IMR-90 (cell line): ENCODE measurements around the gene YIPF1. TPM values are rescaled to one million over a fixed set of nuclear protein-coding genes. Genes with fewer than 3 reads are reported as not detected.

Experiments used
- ATAC-seq: fragments of 200-7000 bp; cut with Tn5 transposase; 2 replicates; pipeline ENCODE4 v1.9.1; 2020; ENCODE audit warnings: low read depth, mild to moderate bottlenecking, moderate library complexity
- BruUV-seq: library from RNA; stranded (reverse); fragments of 400-500 nt; replicated peaks from 2 replicates; lab custom pipeline; 2021; lab: Mats Ljungman, UMichigan
- CTCF ChIA-PET: fragments of 300-600 bp; formaldehyde crosslinking; extraction: SDS; loops from one replicate; lab custom pipeline; 2021; ENCODE audit warnings: antibody characterized with exemption; lab: Yijun Ruan, JAX
- POLR2A ChIA-PET: fragments of 300-600 bp; sonication (Branson Sonifier 250); formaldehyde crosslinking; loops from one replicate; lab custom pipeline; 2022; ENCODE audit warnings: antibody characterized with exemption; ENCODE audit not compliant: unreplicated experiment; lab: Charles Lee
- DNase-seq: peaks from one replicate; pipeline ENCODE4 v3.0.0; 2013
- H2AFZ ChIP-seq: replicated peaks from 2 replicates; pipeline ENCODE3; 2013; ENCODE audit warnings: low read length, mild to moderate bottlenecking; ENCODE audit not compliant: poor library complexity
- H2AK5ac ChIP-seq: 2 replicates; pipeline ENCODE4 v1.6.1; 2013; ENCODE audit warnings: low read depth, low read length, inconsistent platforms
- H2AK9ac ChIP-seq: replicated peaks from 2 replicates; pipeline ENCODE3; 2013; ENCODE audit warnings: mild to moderate bottlenecking, low read depth, low read length, moderate library complexity; ENCODE audit not compliant: poor library complexity
- H2BK120ac ChIP-seq: 2 replicates; pipeline ENCODE4 v1.6.1; 2013; ENCODE audit warnings: low read depth, low read length, inconsistent platforms
- H2BK15ac ChIP-seq: 3 replicates; pipeline ENCODE4 v1.6.1; 2013; ENCODE audit warnings: low read depth, low read length, inconsistent platforms
- H2BK20ac ChIP-seq: 2 replicates; pipeline ENCODE4 v1.6.1; 2013; ENCODE audit warnings: low read depth, mild to moderate bottlenecking, inconsistent platforms, low read length, moderate library complexity
- H2BK5ac ChIP-seq: 2 replicates; pipeline ENCODE4 v1.6.1; 2013; ENCODE audit warnings: mild to moderate bottlenecking, low read depth, low read length, inconsistent platforms; ENCODE audit not compliant: poor library complexity, severe bottlenecking
- H3K14ac ChIP-seq: replicated peaks from 2 replicates; pipeline ENCODE4 v1.6.1; 2013; ENCODE audit warnings: low read depth, low read length, inconsistent platforms
- H3K18ac ChIP-seq: 2 replicates; pipeline ENCODE4 v1.6.1; 2013; ENCODE audit warnings: low read depth, low read length, control low read depth
- H3K23ac ChIP-seq: 2 replicates; pipeline ENCODE4 v1.6.1; 2013; ENCODE audit warnings: low read depth, low read length, inconsistent platforms
- H3K27ac ChIP-seq: 2 replicates; pipeline ENCODE4 v1.5.1; 2013; ENCODE audit warnings: mild to moderate bottlenecking, control low read depth, low read length; ENCODE audit not compliant: insufficient read depth
- H3K27me3 ChIP-seq: 2 replicates; pipeline ENCODE4 v1.6.1; 2013; ENCODE audit warnings: low read length; ENCODE audit not compliant: control insufficient read depth, insufficient read depth
- H3K36me3 ChIP-seq: 2 replicates; pipeline ENCODE4 v1.6.1; 2013; ENCODE audit warnings: low read length, mixed read lengths; ENCODE audit not compliant: control insufficient read depth, insufficient read depth
- H3K4ac ChIP-seq: 2 replicates; pipeline ENCODE4 v1.6.1; 2013; ENCODE audit warnings: low read depth, low read length, inconsistent platforms
- H3K4me1 ChIP-seq: 2 replicates; pipeline ENCODE4 v1.6.1; 2013; ENCODE audit warnings: low read length, mixed read lengths; ENCODE audit not compliant: control insufficient read depth, insufficient read depth
- H3K4me2 ChIP-seq: 2 replicates; pipeline ENCODE4 v1.6.1; 2013; ENCODE audit warnings: low read depth, mild to moderate bottlenecking, control low read depth, low read length, moderate library complexity
- H3K4me3 ChIP-seq: 2 replicates; pipeline ENCODE4 v1.5.1; 2013; ENCODE audit warnings: low read depth, mild to moderate bottlenecking, control low read depth, low read length, moderate library complexity; ENCODE audit not compliant: insufficient read depth
- H3K56ac ChIP-seq: 2 replicates; pipeline ENCODE4 v1.6.1; 2013; ENCODE audit warnings: low read length, inconsistent platforms; ENCODE audit not compliant: insufficient read depth; ENCODE audit errors: extremely low read depth
- H3K79me1 ChIP-seq, 2 experiments: 2 replicates each; pipeline ENCODE4 v1.6.1; 2013; ENCODE audit warnings: low read length in 2 of 2, inconsistent platforms in 1 of 2, low read depth in 1 of 2
- H3K9ac ChIP-seq: 2 replicates; pipeline ENCODE4 v1.6.1; 2013; ENCODE audit warnings: low read depth, low read length, control low read depth
- H3K9me1 ChIP-seq: 2 replicates; pipeline ENCODE4 v1.6.1; 2013; ENCODE audit warnings: low read length, inconsistent platforms; ENCODE audit not compliant: insufficient read depth
- H3K9me3 ChIP-seq: 2 replicates; pipeline ENCODE4 v1.6.1; 2013; ENCODE audit warnings: low read length; ENCODE audit not compliant: control insufficient read depth, insufficient read depth
- H4K20me1 ChIP-seq: 2 replicates; pipeline ENCODE4 v1.6.1; 2013; ENCODE audit warnings: low read length, inconsistent platforms; ENCODE audit not compliant: insufficient read depth
- H4K5ac ChIP-seq: 2 replicates; pipeline ENCODE4 v1.6.1; 2013; ENCODE audit warnings: mild to moderate bottlenecking, low read depth, low read length, control low read depth
- H4K8ac ChIP-seq, 2 experiments: 2 replicates each; pipeline ENCODE4 v1.6.1; 2013; ENCODE audit warnings: low read depth in 2 of 2, low read length in 2 of 2, control low read depth in 1 of 2, inconsistent platforms in 1 of 2
- H4K91ac ChIP-seq: 2 replicates; pipeline ENCODE4 v1.6.1; 2013; ENCODE audit warnings: low read depth, low read length, inconsistent platforms; ENCODE audit not compliant: insufficient read depth
- MAFK ChIP-seq: IDR thresholded peaks from 2 replicates; pipeline ENCODE4 v1.6.1; 2012; ENCODE audit warnings: low read depth, low read length, improper control_type of control experiment
- USF2 ChIP-seq: fragments of 150-350 bp; IDR thresholded peaks from 2 replicates; pipeline ENCODE4 v1.6.1; 2017; ENCODE audit warnings: mild to moderate bottlenecking, antibody characterized with exemption, low read length, low read depth
- WGBS, 2 experiments: methylation state at CpG; one replicate each; pipeline versions ENCODE4 v1.1.5 to v1.1.7; 2013; ENCODE audit warnings: missing lambda C conversion rate in 2 of 2; ENCODE audit not compliant: insufficient read length in 1 of 2; ENCODE audit errors: extremely low coverage in 2 of 2; 5-methylcytosine and 5-hydroxymethylcytosine counted together
- dilution Hi-C: fragments of 300-500 bp; cut with HindIII; formaldehyde crosslinking; loops from one replicate; pipeline ENCODE4 v1.14.3; 2018; ENCODE audit warnings: low sequenced_read_pairs; ENCODE audit not compliant: unreplicated experiment
- in situ Hi-C: fragments of 300-500 bp; cut with MboI; formaldehyde crosslinking; loops from 3 replicates; pipeline ENCODE4 v1.14.3; 2019; ENCODE audit warnings: low sequenced_read_pairs, inconsistent platforms, mixed read lengths
- intact Hi-C: fragments of 100-400 bp; cut with micrococcal nuclease; formaldehyde crosslinking; loops from 2 replicates; pipeline ENCODE4 v1.10.0; 2022
- polyA plus RNA-seq, 3 experiments: library from polyadenylated mRNA; depleted of rRNA; stranded (reverse); fragments of >200 nt; gene quantifications; 2 replicates each; pipeline ENCODE4 v1.2.3, GENCODE V29; 2012; ENCODE audit warnings: low replicate concordance in 1 of 3
- total RNA-seq: library from RNA; depleted of rRNA; stranded (reverse); fragments of >200 nt; gene quantifications from 2 replicates; pipeline ENCODE4 v1.2.3, GENCODE V29; 2012

Gene YIPF1
- total and polyA plus RNA-seq, 2 of the 4 experiments (the other 2 are of a cell fraction): 23.7 to 35.3 TPM

- no peak overlapping the region for H3K27ac ChIP-seq
- WGBS, 2 experiments: no CpG with 5 or more reads among the region's 2 CpGs
- no peak overlapping the region for H2BK20ac ChIP-seq
- peaks cover 7% of the 10 kb centered on the region for H3K4me1 ChIP-seq
- H3K79me1 ChIP-seq: peaks cover 19 to 40% of the 10 kb centered on the region in 2 experiments
- H3K4me3 ChIP-seq: no peak overlapping the region
- in situ Hi-C loops: no loop called here
- H3K4ac ChIP-seq: no peak overlapping the region
- H2AFZ ChIP-seq: no peak overlapping the region
- POLR2A ChIA-PET: interaction anchor here (0.9 kb wide), 1 partner anchor 24 kb away, joined by 3 read pairs; no protein-coding TSS in a partner anchor
- dilution Hi-C loops: no loop called here
- no peak overlapping the region for H2AK5ac ChIP-seq
- H3K27me3 ChIP-seq: no peaks in the 10 kb centered on the region
- TF ChIP-seq MAFK (0 out of 2 replicates have a peak, but pooled peaks have one; percentile 14), USF2 (no peak)
- no peak overlapping the region for H4K8ac ChIP-seq
- no peaks in the 10 kb centered on the region for H4K20me1 ChIP-seq
- H3K14ac ChIP-seq: no peak overlapping the region
- DNase-seq (peak; percentile 82), ATAC-seq (peak; percentile 25)
- no peak overlapping the region for H3K18ac ChIP-seq
- intact Hi-C loops: no loop called here
- H2BK5ac ChIP-seq: peak overlapping the region; percentile 53
- no peak overlapping the region for H2AK9ac ChIP-seq
- H3K9me1 ChIP-seq: peaks cover 10% of the 10 kb centered on the region
- H3K4me2 ChIP-seq: peak overlapping the region; percentile 77
- no peaks in the 10 kb centered on the region for H3K9me3 ChIP-seq
- BruUV-seq: no TSS peak
- no peak overlapping the region for H3K9ac ChIP-seq
- no peaks in the 10 kb centered on the region for H3K36me3 ChIP-seq
- H3K56ac ChIP-seq: no peak overlapping the region
- CTCF ChIA-PET: no interaction called here
- H4K5ac ChIP-seq: no peak overlapping the region
- no peak overlapping the region for H3K23ac ChIP-seq
- no peak overlapping the region for H2BK15ac ChIP-seq
- no peak overlapping the region for H4K91ac ChIP-seq
- no peak overlapping the region for H2BK120ac ChIP-seq
Measured at GRCh38 chr1:53835491-53835890, 54.1 kb downstream of the YIPF1 start.
